GM12864 (cell line): Measurements from ENCODE around the gene TEX29.
A peak's percentile ranks its signal among the peaks of the same experiment; 100 is the strongest.

Source experiments
- DNase-seq: peaks from one replicate; pipeline ENCODE4 v3.0.0-alpha.2; 2011; ENCODE audit warnings: low read depth
- H3K4me3 ChIP-seq: 2 replicates; pipeline ENCODE4 v1.5.1; 2011; ENCODE audit warnings: mild to moderate bottlenecking, low read depth, low read length, control low read depth
- CTCF ChIP-seq: IDR thresholded peaks from 2 replicates; pipeline ENCODE4 v1.5.1; 2011; ENCODE audit warnings: low read depth, mild to moderate bottlenecking, moderate library complexity, low read length, control low read depth, inconsistent platforms; ENCODE audit errors: missing control alignments

The TEX29 gene

GRCh38 chr13:111302045-111302726 is 18.3 kb upstream of the TEX29 start:
- TF ChIP-seq CTCF: no peak
- no peak for DNase-seq
- no peak overlapping the region for H3K4me3 ChIP-seq

- H3K4me3 ChIP-seq: no peak overlapping the region
- no peak for TF ChIP-seq CTCF
Observed at GRCh38 chr13:111303559-111303958, 16.9 kb upstream of the TEX29 start.

GRCh38 chr13:111304041-111304544 is 16.3 kb upstream of the TEX29 start:
- no peak for TF ChIP-seq CTCF
- H3K4me3 ChIP-seq: no peak overlapping the region
- peak; percentile 24 for DNase-seq

More at GRCh38 chr13:111303559-111303958, 16.9 kb upstream of the TEX29 start:
- no peak for DNase-seq

- no peak for TF ChIP-seq CTCF
- no peak for DNase-seq
- H3K4me3 ChIP-seq: no peak overlapping the region
Observed at GRCh38 chr13:111304603-111305289, 15.7 kb upstream of the TEX29 start.

GRCh38 chr13:111312944-111313590 is 7.4 kb upstream of the TEX29 start:
- no peak for TF ChIP-seq CTCF
- no peak for DNase-seq
- no peak overlapping the region for H3K4me3 ChIP-seq

GRCh38 chr13:111313911-111314425 is 6.5 kb upstream of the TEX29 start:
- H3K4me3 ChIP-seq: no peak overlapping the region
- TF ChIP-seq CTCF: no peak

More at GRCh38 chr13:111313911-111314425, 6.5 kb upstream of the TEX29 start:
- no peak for DNase-seq
